ENCODE data around the gene ITM2C.

The ITM2C gene

DNA sequence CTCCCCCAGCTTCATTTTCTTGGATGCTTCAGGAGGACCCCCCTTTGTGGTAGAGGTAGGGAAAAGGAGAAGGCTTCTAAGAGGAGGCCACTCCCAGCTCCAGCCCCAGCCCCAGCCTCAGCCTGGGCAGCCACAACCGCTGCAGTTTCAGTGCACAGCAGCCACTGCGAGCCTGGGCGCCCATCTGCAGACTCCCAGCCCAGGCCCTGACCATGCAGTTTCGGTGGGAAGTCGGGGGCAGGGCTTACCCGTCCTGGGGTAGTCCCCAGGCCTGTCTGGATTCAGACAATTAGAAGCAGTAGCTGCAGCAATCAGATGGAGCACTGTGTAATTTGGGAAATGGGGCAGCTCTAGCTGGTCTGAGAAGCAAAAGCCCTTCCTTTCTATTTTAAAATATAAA is 28.6 kb downstream of the ITM2C start:
- no peak for DNase-seq (ENCODE audit: low spot score)

DNA sequence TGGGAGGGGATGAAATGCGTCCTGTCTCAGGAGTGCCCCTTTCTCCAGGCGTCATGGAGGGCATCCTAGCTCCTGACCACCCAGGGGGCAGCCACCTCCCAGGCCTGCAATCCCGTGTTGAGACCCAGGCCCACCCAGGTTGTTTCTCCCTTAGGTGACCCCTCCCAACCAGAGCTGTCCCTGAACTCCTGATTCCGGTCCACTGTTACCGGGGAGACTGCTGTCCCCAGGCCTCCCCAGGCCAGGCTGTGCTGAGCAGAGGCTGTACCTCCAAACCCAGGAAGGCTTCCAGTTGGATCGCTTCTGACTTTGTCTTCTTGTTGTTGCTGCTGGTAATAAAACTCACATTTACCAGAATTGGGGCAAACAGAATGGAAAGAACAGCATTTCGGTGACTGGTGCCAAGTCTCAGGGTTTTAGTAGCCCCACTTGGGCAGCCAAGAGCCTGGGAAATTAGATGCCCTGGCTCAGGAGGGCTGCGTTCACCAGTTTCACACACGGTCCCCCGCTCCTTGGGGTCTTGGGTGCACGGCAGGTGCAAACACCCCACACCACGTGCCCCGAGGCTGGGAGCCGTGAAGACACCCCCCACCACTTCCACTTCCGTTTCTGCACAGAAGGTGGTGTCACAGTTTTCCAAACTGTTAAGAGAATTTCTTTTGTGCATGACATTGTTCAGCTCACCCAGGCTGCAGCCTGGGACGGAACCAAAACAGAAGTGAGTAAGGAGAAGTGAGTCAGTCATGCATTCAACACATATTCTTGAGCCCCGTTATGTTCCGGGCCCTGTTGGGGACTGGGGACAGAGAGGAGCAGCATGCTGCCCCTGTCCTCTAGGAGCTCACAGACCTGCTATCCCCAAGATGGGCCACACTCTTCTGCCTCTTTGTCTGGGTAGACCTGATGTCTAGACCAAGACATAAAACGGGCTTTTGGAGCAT is 29.4 kb downstream of the ITM2C start:
- DNase-seq (ENCODE audit: low spot score) = no peak

DNA sequence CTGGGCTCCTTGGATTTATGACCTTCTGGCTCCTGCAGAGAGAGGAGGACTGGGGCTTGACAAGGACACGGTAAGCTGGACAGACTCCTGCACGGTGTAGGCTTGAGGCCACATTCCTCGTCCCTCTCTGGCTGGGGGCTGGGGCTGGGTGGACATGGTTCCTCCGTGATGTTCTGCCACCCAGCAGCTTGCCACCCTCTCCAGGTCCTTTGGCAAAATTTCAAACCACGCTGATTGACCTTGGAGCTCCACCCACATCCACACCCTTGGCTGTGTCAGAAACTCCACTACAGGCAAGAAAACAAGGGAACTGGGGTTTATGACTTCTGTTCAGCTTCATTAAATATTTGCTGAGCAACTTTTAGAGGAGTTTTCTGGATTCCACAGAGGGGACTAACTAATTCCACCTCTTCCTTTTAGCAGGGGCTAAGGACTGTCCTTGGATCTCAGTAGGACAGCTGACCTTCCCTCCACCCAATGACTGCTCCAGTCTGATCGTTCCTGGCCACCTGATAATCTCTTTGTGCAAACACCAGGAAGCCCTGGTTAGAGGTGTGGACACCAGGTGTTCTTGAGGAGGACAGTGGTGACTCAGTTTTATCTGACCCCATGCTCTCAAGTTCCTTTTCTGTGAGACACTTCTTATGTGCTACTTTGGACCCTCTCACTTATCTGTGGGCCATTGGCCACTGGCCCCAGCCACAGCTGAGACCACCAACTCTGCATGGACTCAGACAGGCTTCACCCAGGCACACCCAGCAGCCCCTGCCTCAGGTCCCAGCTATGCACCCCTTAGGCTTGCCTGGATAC is 31.0 kb downstream of the ITM2C start:
- no peak for DNase-seq (ENCODE audit: low spot score)

DNA sequence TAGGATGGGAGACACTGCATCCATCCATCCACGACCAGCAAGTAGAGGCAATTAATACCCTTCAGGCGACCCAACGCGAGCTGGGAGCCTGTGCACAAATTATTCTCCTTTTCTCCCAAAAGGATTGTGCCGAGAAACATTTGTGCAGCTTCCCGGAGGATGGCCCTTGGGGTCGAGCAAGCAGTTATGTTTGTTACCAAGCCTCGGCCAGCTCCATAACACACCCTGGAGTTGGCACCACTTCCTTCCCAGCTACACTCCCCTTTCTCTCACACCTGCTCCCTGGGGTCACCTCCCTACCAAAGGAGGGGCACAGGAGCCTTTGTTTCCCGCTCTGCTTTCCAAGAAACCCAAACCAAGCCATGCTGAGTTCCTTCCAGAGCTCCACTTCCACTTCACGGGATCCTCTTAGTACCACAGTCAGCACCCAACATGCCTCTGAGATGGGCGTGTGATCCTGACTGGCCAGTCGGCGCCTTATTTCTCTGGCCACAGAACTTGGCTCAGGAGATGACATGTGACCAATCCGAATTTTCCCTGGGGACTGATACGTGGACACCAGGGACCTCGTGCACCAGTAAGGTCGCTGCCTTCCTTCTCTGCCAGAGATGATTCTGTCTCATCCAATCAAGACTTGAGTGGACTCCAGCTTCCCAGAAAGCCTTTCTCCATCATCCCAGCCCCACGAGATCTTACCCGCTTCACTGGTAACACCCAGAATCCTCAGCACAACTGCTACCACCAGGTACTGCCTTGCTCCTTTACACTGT is 31.8 kb downstream of the ITM2C start:
- no peak for DNase-seq (ENCODE audit: low spot score)

DNA sequence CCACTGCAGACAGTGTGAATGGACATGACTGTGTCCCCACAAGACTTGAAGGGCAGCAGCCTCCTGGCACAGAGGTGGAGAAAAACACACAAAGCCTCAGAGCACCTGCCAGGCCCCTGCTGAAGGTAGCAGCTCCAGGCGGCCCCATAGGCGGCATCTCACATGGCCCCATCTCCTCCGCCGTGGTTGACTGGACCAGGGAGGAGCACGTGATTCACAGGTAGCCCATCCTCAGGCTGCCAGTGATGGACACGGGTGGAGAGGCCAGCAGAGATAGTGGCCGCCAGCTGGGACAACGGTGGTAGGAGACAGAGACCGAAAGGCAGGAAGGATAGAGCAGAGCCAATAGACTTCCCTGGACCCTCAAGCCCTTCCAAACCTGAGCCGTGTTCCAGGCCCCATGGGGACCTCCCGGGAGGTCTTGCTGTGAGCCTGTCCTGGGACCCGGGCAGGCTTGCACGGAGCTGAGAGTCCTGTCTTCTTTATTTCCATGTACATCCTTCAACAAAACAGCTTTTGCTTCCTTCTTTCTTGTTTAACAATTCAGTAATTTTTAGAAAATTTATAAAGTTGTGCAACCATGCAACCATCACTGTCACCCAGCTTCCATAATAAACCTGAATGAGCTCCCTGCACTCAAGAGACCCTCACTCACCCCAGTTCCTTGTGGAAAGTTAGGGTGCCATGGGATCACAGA is 33.4 kb downstream of the ITM2C start:
- DNase-seq (ENCODE audit: low spot score) = no peak

DNA sequence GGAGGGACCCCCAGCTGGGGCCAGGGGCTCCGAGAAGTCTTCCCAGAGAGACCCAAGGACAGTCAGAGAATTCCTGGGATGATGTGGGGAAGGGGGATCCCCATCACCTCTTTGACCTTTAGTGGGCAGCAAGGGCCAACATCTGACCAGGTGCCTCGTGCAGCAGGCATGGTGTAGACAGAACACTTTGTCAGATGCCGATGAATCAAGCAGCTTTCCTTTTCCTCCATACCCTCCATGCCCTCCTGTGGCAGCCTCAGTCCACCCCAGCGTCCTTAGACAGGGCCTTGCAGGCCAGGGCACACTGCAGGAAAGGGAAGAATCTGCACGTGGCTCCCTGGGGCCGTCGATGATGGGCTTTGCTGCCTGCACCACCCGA is 34.0 kb downstream of the ITM2C start:
- no peak for DNase-seq (ENCODE audit: low spot score)

DNA sequence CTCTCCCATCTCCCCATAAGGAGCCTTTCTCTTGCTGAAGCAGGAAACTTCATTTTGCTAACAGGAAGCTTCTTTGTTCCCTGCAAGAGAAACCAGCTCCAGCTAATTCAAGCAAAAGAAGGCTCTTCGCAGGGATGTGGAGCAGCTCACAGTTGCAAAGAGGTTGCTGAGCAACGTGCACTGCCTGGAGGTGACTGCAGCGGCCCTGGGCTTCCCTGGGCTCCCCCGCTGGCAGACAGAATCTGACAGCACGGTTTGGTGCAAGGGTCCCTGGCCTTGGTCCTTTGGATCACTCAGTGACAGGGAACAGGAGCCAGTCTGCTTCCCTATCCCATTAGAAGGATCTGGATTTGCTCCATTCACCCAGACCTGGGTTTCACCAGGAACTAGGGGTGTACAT is 34.5 kb downstream of the ITM2C start:
- DNase-seq (ENCODE audit: low spot score) = no peak

DNA sequence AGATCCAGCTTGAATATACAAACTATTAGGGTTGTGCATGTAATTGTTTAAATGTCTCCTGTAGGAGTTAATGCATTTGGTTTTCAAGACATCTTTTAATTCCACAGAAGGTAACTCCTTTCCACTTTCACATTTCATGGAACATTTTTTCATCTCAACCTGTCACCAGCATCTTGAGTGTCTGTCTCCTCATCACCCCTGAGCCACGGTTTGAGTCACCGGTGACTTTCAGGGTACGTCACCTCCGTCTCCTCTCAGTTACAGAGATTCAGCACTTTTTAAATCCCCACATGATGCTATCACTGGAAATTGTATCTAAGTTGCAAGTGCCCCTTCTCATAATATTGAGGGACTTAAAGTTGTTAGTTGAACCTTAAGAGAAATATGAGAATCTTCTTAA is 35.0 kb downstream of the ITM2C start:
- no peak for DNase-seq (ENCODE audit: low spot score)

DNA sequence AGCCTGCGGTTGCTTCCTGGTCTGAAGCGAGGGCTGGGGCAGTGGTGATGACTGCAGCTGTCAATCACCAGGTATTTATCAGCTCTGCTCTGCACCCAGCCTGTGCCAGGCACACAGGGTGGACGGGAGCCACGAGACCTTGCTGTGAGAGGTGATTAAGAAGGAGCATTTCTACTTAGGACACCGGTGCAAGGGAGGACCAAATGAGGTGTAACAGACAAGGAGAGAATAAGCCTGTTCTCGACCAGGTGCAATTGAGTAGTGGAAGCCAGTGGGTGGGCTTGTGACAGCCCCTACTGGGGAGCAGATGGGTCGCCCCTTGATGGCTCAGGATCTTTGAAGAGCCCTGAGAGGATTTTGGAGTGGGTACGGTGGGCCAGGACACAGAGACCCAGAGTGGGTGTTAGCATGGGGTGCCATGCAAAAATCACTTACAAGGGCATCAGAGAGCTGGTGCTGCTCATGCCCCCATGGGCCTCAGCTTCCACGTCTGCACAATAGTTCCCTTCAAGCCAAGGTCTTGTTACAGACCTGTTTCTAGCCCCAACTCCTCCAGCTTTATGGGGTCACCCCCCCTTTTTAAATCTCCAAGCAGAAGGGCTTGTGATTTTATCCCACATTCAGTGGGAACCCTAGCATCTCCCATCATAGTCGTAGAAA is 35.7 kb downstream of the ITM2C start:
- DNase-seq (ENCODE audit: low spot score) = no peak

DNA sequence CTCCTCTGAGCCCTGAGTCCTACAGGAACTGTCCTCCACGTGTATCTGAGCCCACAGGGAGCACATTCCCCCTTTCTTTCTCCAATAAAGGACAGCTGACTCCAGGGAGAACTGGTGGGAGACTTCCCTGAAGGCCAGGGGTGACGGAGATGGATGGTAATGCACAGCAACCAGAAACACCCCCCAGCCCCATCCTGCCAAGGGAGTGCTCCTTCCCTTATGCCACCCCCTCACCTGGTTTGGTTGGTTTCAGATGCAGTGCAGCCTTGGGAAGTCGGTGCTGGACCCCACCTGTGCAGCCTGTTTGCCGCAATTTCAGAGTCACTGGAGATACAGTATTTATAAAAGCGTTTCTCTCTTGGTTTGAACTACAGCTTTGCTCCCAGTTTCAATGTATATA is 36.3 kb downstream of the ITM2C start:
- DNase-seq (ENCODE audit: low spot score) = no peak

DNA sequence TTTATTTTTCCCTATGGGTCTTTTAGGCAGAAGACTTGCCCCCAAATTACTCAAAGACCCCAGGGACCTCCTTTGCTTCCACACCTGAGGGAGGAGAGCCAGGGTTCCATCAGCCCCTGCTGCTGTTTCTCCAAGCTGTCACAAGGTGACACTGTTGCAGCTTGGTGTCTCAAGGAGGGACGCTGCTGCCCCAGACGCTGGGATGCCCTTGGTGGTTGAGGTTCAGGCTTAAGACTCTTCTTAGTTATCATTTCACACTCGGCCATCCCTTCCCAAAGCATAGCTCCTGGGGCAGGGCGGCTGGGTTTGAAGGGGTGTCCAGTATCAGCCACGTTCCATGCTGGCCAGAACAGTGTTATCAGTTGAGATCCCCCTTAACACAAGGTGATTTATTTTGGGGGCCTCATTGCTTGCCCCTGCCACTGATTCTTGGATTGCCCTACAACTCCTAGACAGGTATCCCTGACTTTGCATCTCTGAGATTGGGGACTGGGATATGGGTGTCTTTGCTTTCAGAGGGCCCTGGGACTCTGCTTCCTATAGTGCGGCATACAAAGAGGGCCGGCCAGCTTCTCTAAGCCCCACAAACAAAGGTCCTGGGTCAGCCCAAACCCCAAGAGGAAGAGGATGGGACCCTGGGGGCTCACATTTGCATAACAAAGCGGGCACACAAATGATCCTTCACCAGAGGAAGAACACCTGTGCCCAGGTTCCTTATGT is 37.6 kb downstream of the ITM2C start:
- DNase-seq (ENCODE audit: low spot score) = no peak

DNA sequence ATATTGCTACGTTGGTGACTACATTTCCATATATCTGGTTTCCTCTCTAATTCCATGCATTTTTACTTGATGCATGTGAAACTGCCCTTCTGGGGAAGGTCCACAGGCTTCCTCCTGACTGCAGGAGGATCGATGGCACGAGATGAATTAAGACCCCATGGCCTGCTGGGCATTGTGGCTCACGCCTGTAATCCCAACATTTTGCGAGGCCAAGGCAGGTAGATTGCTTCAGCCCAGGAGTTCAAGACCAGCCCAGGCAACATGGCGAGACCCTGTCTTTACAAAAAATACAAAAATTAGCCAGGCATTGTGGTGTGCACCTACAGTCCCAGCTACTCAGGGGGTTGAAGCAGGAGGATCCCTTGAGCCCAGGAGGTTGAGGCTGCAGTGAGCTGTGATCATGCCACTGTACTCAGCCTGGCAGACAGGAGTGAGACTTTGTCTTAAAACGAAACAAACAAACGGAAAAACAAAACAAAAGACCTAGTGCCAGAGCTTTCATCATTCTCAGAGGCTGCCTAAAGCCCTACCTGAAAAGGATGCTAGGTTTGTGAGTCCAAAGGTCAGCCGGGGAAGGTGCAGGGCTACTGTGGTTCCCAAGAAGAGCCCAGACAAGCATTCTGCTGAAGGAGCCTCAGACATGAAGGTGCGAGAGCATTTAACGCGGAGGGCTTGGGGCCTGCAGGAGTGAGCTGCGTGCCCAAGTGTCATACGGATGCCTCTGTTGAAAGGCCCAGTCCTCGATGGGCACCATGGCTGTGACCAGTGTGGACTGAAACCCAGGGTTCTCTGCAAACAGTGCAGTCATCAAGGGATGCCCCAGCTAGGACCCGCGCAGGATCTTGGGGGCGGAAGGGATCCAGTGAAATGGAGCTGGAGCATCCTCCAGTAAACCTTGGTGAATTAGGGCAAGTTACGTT is 38.7 kb downstream of the ITM2C start:
- DNase-seq (ENCODE audit: low spot score) = no peak

DNA sequence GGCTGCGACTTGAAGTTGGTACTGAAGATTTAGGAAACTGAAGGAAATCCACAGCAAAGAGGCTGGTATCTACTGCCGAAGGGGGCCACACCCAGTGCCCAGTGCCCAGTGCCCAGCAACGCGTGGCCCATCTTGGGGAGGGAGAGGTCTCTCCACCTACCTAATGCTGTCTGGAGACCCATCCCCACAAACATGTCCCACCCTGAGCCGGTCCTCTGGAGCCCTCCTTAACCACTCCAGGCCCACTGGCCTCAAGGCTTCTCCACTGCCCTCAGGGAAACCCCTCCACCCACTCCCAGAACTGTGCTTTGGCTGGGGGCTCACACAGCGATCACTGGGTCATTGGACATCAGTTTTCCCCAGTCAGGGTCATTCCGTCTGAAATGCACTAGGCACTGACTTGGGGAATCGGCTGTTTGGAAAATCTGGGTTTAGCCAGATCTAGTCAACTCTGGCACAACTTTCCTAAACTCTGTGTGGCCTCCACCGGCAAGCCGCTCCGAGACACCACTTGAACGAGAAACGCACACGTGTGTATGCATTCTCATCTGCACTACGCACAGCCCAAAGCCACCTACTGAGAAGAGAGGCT is 40.2 kb downstream of the ITM2C start:
- DNase-seq (ENCODE audit: low spot score) = no peak

DNA sequence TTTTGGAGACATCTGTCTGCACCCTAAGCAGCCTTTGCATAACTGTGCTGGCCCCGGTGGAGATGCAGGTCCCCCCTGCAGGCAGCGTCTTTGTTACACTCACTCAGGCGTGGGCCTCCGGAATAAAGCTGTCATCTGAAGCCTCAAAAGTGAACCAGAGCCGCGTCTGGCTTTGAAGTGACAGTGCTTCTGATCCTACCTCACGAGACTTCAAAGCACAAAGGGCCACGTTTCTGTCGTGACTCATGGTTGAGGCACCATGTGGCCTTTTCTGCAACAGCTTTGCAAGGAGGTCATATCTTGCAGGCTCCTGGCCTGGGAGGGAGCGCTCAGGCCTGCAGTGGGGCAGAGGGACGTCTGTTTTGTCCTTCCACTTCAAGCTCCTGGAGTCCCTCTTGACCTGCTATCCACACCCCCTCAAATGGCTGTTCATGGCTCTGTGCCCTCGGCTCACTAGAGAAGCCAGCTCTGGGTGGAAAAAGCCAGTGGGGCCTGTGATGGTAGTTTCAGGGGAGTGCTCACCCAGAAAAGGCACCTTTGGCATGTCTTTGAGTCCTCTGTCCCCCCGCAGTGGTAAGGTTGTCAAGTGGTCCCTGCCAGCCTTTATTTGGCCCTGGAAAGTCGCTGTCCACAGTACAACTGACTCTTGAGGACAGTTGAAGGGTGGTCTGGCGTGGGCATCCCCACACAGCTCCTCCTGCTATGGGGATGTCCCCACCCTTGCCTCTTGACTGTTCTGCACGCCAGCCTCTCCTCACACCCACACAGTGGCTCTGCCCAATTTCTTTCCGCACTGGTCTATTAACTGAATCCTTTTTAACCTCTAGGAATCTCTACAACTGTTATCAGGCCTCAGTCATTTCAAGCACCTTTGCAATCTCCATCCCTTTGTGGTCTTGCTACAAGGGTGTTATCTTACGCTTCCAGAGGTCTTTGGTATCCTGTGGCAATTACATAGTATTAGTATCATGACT is 41.0 kb downstream of the ITM2C start:
- DNase-seq (ENCODE audit: low spot score) = no peak

DNA sequence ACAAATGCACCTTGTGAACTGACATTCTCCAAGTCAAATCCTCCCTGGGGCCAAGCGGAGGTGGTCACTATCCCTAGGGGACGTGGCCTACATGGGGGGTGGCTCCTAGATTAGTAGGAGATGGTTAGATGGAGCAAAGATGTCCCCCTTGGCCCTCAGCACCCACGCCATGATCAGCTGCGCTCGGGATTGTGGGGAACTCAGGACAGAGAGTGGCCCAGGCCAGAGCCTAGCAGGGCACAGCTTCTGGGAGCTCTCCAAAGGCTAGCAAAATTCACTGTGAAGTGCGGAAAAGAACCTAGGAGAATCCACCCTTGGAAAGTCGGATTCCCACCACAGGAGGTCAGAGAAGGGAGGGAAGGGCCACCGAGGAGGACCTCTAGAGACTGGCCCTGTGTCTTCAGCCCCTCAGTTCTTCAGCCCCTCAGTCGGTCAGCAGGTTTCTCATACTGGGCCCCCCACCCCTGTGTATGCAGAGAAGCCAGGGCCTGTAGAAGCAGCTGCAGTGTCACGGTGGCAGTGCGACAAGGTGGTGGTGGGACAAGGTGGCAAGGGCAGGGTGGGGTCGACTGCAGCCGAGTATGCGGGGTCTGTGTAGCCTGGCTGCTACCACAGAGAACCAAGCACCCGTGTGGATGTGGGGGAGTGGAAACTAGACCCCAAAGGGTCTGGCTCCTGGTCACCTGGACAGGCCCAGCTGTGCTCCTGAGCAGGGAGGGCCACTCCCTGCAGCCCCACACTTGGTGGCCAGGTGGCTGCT is 41.9 kb downstream of the ITM2C start:
- DNase-seq (ENCODE audit: low spot score) = no peak

DNA sequence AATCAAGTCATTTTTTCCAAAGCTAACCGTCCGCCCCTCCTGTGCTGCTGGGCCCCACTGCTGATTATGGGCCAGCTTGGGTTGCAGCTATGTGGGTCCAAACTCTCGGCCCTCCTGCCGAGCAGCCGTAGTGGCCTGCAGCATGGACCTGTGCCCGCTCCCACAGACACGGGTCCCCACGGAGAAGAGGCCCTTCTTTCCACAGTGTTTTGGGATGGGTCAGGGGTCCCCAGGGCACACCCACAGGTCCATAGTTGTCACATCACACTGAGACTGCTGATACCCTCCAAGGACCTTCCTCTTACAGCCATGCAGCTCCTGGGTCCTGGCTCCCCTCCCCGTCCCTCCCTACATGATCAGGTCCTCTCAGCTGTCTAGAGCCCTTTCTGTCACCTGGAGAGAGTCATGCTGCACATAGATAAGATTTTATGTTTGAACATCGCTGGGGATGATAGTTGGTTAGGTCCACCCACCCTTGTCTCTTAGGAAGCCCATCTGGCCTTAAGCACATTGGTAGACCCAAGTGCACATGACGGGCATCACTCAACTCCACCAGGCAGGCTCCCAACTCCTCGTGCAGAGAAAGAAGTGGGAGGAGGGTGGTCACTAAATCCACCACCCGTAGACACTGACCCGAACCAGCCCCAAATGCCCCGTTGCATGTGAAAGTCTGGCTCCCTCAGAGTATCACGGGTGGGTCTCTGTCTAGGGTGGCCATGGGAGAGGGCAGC is 42.8 kb downstream of the ITM2C start:
- DNase-seq (ENCODE audit: low spot score) = no peak
